Activated CD8-positive, alpha-beta memory T cell treated with anti-CD3 and anti-CD28 coated beads, Interleukin-2, amount 50 U/mL, for 24 hours (primary cell): Measurements from ENCODE around the gene MC2R.

Experiments used
- DNase-seq: peaks from one replicate; pipeline ENCODE4 v3.0.0-alpha.2; 2020; ENCODE audit errors: extremely low read depth

Gene MC2R

DNA sequence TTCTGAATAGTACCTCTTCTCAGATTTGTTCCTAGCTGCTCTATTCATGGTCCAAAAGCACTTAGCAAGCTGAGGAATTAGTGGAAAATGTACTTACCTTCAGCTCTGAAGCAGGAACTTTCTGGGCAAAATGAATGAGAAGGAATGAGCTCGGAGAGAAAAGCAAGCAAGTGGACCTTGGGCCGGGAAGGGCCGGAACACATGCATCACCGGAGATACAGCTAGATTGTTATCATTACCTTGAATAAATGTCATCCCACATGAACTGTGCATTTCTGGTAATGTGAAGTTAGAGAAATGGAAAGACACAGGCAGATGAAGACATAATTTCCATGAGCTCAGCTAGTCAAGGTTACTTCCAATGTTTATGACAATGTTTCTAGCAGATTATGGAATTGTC is at the start of gene MC2R:
Gene MC2R (minus strand): TSS at position 146 of the 400 bp plus-strand sequence. CDS start 30,018 bp downstream, outside the sequence.
- DNase-seq, result no peak

DNA sequence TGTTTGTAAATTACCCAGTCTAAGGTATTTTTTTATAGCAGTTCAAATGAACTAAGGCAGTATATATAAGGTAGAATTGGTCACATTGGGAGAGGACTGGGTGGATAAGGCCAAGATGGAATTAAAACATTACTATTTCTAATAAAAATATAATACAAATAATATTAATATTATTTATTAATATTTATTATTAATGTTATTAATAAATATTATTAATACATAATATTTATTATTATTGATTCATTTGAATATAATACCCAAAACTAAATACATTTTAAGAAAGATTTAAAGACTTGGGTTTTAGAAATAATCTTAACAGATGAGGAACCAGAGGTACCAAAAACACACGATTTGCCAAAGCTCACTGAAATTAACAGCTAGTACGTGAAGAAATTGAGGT is 30.5 kb upstream of the MC2R start:
- DNase-seq, result no peak

DNA sequence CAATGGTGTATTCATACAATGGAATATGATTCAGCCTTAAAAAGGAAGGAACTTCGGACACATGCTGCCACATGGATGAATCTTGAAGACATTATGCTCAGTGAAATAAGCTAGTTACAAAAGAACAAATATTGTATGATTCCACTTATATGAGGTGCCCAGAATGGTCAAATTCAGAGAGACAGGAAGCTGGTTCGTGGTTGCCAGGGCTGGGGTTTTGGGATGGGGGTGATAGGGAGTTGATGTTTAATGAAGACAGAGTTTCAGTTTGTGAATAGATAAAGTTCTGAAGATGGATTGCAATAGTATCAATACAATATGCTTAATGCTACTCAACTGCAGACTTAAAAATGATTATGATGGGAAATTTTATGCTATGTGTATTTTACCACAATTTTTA is 28.0 kb upstream of the MC2R start:
- no peak for DNase-seq

DNA sequence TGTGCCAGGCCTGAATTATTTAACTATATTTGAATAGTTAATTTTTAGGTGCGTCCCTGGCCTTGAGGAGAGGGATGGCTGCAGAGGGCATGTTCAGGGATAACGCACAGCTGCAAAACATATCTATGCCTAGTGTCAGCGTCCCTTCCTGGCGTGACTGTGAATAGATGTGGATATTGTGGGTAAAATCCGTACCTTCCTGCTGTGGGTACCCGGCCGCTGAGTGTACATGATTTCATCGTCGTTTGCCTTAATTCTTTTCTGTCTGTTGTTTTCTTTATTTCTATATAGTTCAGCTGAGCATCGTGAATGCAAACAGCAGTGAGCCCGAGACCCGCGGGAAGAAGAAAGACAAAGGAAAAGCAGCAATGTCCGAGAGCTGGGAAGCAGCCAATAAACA is 25.0 kb upstream of the MC2R start:
- DNase-seq, result no peak

GRCh38 chr18:13934676-13935075 is 19.3 kb upstream of the MC2R start:
- no peak for DNase-seq

- no peak for DNase-seq
Measured at GRCh38 chr18:13934058-13934457, 18.7 kb upstream of the MC2R start.

- DNase-seq, result no peak
Measured at GRCh38 chr18:13932285-13933025, 17.1 kb upstream of the MC2R start.

DNA sequence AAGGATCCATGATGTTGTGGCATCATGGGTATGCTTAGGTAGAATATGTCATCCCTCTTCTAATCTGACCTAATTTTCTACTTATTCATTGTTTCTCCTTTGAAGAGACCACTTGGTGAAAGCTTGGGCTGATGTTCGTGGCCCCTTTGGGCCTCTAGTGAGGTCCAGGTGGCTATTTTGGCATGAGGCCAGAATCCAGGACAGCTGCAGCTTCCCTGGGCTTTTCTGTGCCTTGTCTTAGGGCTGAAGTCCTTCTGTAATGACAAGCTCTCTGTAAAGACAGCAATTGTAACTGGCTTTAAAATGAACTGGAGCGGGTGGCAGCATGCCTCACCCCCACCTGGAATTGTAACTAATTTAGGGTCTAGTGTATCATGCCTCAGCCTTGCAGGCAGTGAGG is 15.6 kb upstream of the MC2R start:
- DNase-seq, result no peak

- no peak for DNase-seq
Measured at GRCh38 chr18:13923221-13923620, 7.9 kb upstream of the MC2R start.

GRCh38 chr18:13918898-13919297 is 3.6 kb upstream of the MC2R start:
- DNase-seq, result no peak

- no peak for DNase-seq
Measured at GRCh38 chr18:13917401-13917800, 2.1 kb upstream of the MC2R start.

- DNase-seq, result no peak
Measured at GRCh38 chr18:13916559-13916958, 1.2 kb upstream of the MC2R start.

DNA sequence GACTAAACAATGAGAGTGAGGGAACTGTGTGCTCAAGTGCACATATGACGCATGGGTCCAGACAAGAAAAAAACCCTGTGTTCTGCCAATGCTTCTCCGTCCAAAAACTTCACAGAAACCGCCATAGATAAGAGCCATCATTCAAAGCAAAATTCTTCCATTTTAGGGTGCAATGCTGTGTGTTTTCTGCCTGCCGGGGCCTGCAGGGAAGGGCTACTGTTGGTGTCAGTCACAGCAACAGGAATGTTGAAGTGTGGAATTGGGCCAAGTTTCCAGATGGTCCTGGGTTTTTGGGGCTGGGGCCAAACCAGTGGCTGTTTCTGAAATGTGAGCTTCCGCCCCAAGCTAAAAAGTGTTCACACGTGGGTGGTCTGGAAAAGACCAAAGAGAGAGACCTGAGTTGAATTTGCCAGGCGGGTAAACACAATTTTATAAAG is 677 bp upstream of the MC2R start:
- DNase-seq, result no peak

DNA sequence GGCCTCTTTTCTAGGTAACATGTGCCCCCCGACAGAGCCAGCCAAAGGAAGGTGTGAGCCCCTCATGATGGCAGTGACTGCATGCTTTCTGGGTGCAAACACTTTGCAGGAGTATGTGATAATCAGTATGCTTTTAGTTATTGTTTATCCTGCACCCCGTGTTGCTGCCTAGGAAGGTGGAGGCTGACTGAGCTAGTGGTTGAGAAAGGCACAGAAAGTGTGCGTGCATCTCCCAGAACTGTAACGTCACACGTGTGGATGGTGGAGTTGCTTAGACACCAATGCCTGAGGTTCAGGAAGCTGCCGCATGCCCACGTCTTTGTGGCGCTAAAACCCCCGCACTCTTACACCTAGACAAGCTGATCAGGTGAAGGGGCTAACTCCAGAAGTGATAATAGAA is 580 bp downstream of the MC2R start:
- DNase-seq, result no peak

DNA sequence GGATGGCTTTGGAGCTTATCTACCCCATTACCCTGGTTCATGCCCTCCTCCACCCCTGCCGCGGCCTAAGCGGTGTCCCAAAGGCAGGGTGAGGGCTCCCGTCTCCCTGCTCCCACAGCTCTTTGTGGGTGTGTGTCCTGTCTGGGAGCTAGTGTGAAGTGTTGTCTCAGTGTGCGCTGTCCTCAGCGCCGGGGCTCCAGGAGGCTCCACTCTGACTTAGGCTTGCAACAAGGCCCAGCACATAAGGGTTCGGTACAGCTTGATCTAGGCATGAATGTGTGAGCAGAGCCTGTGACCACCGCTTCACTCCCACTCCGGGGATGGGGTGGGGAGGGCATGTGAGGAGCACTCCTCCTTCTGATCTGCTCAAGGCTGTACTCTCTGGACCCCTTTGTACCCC is 1.2 kb downstream of the MC2R start:
- no peak for DNase-seq

GRCh38 chr18:13913205-13913604 is 2.1 kb downstream of the MC2R start:
- no peak for DNase-seq

- DNase-seq, result no peak
Measured at GRCh38 chr18:13912601-13913000, 2.7 kb downstream of the MC2R start.

DNA sequence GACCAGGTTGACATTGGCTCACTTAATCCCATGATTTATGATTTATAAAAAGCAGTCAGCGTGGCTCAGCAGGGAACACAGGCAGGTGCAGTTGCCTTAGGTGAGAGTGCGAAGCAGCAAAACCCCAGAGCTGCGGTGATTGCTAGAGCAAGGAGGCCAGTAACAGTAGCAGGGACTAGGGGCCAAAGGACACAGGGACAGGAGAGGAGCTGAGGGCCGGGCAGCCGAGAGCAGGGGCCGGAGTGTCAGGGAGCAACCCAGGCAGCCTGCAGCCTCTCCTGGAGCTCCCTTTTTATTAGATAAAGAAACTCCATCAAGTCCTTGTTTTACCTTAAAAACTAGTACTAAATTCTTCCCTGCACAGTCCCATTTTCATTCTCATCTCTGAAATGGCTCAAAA is 4.3 kb downstream of the MC2R start:
- no peak for DNase-seq

DNA sequence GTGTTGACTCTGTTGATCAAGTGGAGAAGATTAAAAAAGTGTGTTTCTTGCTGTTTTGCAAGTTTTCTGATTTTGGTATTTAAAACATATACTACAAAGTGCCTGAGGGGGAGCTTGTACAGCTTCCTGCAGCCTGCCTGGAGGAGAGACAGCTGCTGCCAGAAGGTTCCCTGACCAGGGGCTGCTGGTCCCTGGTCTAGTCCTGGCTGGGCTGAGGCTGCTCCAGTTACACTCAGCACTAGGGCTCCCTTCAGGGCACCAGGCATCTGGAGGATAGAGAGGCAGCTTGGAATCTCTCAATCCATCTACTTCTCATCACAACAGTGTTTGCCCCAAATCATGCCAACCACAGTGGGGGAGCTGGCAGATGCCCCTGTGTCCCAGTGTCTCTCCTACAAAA is 4.8 kb downstream of the MC2R start:
- DNase-seq, result no peak

DNA sequence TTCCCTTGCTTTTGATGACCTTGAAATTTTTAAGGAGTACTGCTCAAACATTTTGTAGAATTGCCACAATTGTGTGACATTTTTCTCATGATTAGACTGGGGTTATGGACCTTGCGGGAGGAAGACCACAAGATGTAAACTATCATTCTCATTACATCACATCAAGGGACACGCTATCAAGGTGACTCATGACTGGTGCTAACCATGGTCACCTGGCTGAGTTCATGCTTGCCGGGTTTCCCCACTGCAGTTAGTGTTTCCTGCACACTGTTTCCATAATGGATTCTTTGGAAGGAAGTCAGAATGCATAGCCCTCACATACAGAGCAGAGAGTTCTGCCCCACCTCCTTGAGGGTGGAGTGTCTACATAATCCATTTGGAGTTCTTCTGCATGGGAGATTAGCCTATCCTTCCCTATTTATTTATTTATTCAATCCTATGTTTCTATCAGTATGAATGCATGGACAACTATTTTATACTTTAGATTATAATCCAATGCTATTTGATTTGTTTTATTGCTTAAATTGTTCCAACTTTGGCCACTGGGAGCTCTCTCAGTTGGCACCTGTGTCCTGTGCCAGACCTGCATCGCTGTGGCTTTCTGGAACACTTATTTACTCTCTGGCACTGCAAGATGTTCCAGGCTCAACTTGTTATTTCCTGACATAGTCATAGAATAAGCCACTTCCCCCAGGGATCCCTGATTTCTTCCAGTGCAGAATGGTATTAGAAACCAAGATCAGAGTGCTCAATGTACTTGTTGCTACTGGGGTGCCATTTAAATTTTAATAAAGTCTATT is 6.0 kb downstream of the MC2R start:
- DNase-seq, result no peak

DNA sequence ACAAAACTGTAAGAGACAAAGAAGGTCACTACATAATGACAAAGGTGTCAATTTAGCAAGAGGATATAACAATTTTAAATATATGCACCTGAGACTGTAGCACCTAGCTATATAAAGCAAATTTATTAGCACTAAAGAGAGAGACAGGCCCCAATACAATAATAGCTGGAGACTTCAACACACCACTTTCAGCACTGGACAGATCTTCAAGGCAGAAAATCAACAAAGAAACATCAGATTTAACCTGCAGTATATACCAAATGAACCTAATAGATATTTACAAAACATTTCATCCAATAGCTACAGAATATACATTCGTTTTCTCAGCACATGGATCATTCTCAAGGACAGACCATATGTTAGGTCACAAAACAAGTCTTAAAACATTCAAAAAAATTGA is 14.7 kb downstream of the MC2R start:
- no peak for DNase-seq

- no peak for DNase-seq
Measured at GRCh38 chr18:13895505-13896033, 19.8 kb downstream of the MC2R start.

- no peak for DNase-seq
Measured at GRCh38 chr18:13894531-13894930, 20.8 kb downstream of the MC2R start.
